ENCODE measurements around the gene BAZ2B. TPM values are rescaled to one million over a fixed set of nuclear protein-coding genes. Genes with fewer than 3 reads are reported as not detected.

The BAZ2B gene
- total and polyA plus RNA-seq, 9 of the 15 experiments (the other 6 are each of a cell fraction or from before 2014, with no cell fraction given), result 7.5 to 38.6 (median 19.8) TPM

- Histone ChIP-seq H3K9me1 (ENCODE audit: control insufficient read depth, insufficient read depth, low read length) (no peaks in the 10 kb centered on the region), H3K79me2 (ENCODE audit: control insufficient read depth, insufficient read depth, low read length) (no peaks in the 10 kb centered on the region), H3K9ac (ENCODE audit: insufficient read depth in 1 of 2, low read depth in 2 of 2, low read length in 2 of 2) (no peak overlapping the region), H3K4me2 (ENCODE audit: insufficient read depth, low read length) (no peak overlapping the region), H3K27ac (ENCODE audit: extremely low read depth, low read depth, low read length) (no peak overlapping the region), H4K20me1 (replicated peaks; ENCODE audit: control insufficient read depth, insufficient read depth, low read length) (no peaks in the 10 kb centered on the region), H3K9me3 (replicated peaks; ENCODE audit: control insufficient read depth, insufficient read depth, low read depth, low read length) (no peaks in the 10 kb centered on the region), H3K27me3 (ENCODE audit: control insufficient read depth in 2 of 2, insufficient read depth in 2 of 2, low read length in 2 of 2) (no peaks in the 10 kb centered on the region), H3K4me3 (no peak overlapping the region), H3K36me3 (ENCODE audit: control insufficient read depth, insufficient read depth, low read length) (no peaks in the 10 kb centered on the region), H3K4me1 (replicated peaks in 1 of 2; ENCODE audit: control insufficient read depth in 2 of 2, insufficient read depth in 2 of 2, low read length in 2 of 2) (no peaks in the 10 kb centered on the region; a peak in 1 of 5 replicates), H2AFZ (ENCODE audit: low read depth, low read length) (no peak overlapping the region)
- no peak for ATAC-seq
- ChIA-PET POLR2A (no interaction called here), CTCF (ENCODE audit: low intra/inter-chr PET ratio) (no interaction called here)
- no peak for FAIRE-seq
- in situ Hi-C loops (cut with MboI), result no loop called here
- DNase-seq (ENCODE audit: extremely low read depth in 1 of 4, low spot score in 3 of 4), result no peak
- WGBS (ENCODE audit: insufficient coverage, low coverage, missing lambda C conversion rate), result 42% methylated on average over 3 of the region's 3 CpGs
- TF ChIP-seq KLF10 (CRISPR knock-in tag; IDR thresholded peaks at IDR 0.05) (no peak), CEBPB (tag; IDR thresholded peaks at IDR 0.05) (no peak), PHF20 (IDR thresholded peaks at IDR 0.05; ENCODE audit: partially characterized antibody) (no peak), MAFG (tag; conservative IDR thresholded peaks at IDR 0.05) (0 out of 2 replicates have a peak, but pooled peaks have one; percentile 23), C11orf30 (IDR thresholded peaks at IDR 0.05; ENCODE audit: low read depth) (peak; percentile 60), ZNF165 (CRISPR knock-in tag; IDR thresholded peaks at IDR 0.05; ENCODE audit: borderline replicate concordance) (no peak), BRF2 (IDR thresholded peaks at IDR 0.05; ENCODE audit: borderline replicate concordance, insufficient read depth, insufficient read length) (no peak), MAFF (IDR thresholded peaks at IDR 0.05; ENCODE audit: low read length) (peak; percentile 36; the same call in 1 of the 2 replicates), MECOM (CRISPR knock-in tag; IDR thresholded peaks at IDR 0.05) (no peak), ZNF316 (IDR thresholded peaks at IDR 0.05) (peak; percentile 84)
- intact Hi-C loops (cut with micrococcal nuclease), result no loop called here
- BruUV-seq (replicated peaks), result no TSS peak
These were observed 30.3 kb downstream of the BAZ2B start for GRCh38 chr2:159586034-159586433.

All from K562 (cell line).